ENCODE measurements around the gene AATK. TPM values are rescaled to one million over a fixed set of nuclear protein-coding genes. Genes with fewer than 3 reads are reported as not detected.

Gene AATK
- total RNA-seq, 2 donors from 2014 or later = 3.3 to 4.3 TPM

DNA sequence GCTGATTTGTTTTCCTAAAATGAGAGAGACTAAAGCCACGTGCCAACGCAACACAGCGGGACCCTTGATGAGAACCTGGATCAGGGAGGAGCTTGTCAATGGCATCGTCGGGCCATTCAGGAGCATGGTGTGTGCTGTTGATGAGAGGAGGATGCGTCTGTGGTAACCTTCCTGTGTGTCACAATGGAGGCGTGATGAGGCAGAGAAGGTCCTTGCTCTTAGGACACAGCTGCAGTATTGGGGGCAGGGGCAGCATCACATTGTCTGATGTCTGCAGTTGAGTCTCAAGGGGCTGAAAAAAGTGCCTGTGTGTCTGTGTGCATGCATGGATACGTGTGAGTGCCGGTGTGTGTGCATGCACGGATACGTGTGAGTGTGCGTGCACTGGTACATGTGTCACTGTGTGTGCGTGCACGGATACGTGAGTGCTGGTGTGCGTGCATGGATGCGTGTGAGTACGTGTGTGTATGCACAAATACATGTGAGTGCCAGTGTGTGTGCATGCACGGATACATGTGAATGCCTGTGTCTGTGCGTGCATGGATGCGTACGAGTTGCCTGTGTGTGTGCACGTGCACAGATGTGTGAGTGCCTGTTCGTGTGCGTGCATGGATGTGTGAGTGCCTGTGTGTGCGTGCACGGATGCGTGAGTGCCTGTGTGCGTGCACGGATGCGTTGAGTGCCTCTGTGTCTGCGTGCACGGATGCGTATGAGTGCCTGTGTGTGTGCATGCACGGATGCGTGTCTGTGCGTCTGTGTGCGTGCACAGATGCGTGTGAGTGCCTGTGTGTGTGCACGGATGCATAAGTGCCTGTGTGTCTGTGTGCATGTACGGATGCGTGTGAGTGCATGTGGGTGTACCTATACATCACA, 91.8 kb downstream of the AATK start:
- Mint-ChIP-seq H3K4me3 (no peak overlapping the region), H3K4me1 (no peaks in the 10 kb centered on the region), H3K9me3 (no peaks in the 10 kb centered on the region)

DNA sequence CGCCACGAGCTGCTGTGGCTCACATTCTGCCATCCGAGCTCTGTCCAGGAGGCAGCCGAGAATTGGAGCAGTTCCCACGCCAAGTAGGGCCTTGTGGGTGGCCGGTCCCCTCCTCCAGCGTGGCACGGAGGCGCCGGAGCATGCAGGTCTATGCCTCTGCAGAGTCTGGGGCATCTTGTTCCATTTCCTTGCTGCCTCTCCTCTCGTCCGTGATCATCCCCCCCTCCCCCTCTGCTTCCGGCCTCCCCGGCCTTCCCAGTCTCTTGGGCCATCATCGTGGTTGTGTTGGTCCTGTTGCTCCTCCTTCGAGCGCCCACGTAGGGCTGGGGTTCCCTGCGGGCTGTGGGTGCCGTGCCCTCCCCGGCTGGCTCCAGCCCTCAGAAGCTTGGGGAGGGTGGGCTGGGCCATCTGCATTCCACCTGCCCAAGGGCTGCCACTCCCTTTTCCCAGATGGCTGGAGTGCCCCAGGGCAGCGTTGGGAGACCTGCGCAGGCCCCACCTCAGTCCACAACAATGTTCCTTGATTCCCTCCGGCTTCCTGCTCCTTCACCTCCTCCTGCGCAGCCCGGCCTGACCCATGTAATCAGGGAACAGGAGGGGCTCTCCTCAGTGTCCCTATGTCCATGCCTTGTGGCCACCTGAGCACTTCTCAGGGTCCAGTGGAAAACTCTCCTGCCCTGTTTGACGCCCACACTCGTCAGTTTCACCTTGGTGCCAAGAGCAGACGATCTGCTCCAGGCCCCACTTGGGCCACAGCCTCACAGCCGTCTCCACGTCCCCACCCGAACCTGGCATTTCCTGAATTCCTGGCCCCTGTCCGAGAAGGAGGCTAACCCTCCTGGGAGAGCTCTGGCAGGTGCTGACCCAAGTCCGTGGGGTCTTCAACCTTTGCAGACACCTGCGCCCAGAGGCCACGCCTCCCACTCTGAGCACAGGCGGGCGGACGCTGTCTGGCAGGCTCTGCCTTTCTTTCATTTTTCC, 94.0 kb downstream of the AATK start:
- no peak overlapping the region for H3K4me3 Mint-ChIP-seq
- peak overlapping the region; percentile 84 for H3K27ac Mint-ChIP-seq

More for the DNA sequence above, 91.8 kb downstream of the AATK start:
- Histone ChIP-seq H3K4me1 (ENCODE audit: control insufficient read depth, insufficient read depth, low read length) (no peaks in the 10 kb centered on the region), H3K27ac (ENCODE audit: low read depth, low read length) (peak overlapping the region; percentile 16), H3K36me3 (ENCODE audit: control insufficient read depth, insufficient read depth, low read length) (no peaks in the 10 kb centered on the region), H3K9me3 (ENCODE audit: control insufficient read depth, low read length) (no peaks in the 10 kb centered on the region), H3K4me3 (ENCODE audit: low read length) (no peak overlapping the region), H3K27me3 (ENCODE audit: control insufficient read depth, insufficient read depth, low read length, poor library complexity, severe bottlenecking) (no peaks in the 10 kb centered on the region), H3K9ac (ENCODE audit: extremely low read depth, low read length, poor library complexity, severe bottlenecking) (no peak overlapping the region)
- Mint-ChIP-seq H3K27me3 (ENCODE audit: insufficient read depth) (no peaks in the 10 kb centered on the region), H3K36me3 (ENCODE audit: low read depth) (peaks cover 3% of the 10 kb centered on the region), H3K27ac (no peak overlapping the region)
- 94 to 97% methylated on average over 42 of the region's 42 CpGs for WGBS, 2 experiments (ENCODE audit: insufficient coverage in 1 of 2, insufficient read length in 1 of 2)
- TF ChIP-seq, protein P1, sequence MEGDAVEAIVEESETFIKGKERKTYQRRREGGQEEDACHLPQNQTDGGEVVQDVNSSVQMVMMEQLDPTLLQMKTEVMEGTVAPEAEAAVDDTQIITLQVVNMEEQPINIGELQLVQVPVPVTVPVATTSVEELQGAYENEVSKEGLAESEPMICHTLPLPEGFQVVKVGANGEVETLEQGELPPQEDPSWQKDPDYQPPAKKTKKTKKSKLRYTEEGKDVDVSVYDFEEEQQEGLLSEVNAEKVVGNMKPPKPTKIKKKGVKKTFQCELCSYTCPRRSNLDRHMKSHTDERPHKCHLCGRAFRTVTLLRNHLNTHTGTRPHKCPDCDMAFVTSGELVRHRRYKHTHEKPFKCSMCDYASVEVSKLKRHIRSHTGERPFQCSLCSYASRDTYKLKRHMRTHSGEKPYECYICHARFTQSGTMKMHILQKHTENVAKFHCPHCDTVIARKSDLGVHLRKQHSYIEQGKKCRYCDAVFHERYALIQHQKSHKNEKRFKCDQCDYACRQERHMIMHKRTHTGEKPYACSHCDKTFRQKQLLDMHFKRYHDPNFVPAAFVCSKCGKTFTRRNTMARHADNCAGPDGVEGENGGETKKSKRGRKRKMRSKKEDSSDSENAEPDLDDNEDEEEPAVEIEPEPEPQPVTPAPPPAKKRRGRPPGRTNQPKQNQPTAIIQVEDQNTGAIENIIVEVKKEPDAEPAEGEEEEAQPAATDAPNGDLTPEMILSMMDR (conservative IDR thresholded peaks at IDR 0.05) = no peak
- no peak for DNase-seq

More for the DNA sequence above, 94.0 kb downstream of the AATK start:
- no peaks in the 10 kb centered on the region for H3K27me3 ChIP-seq (ENCODE audit: control insufficient read depth, insufficient read depth, low read length, poor library complexity, severe bottlenecking)
- no peak overlapping the region for H3K27ac ChIP-seq (ENCODE audit: low read depth, low read length)
- H3K9ac ChIP-seq (ENCODE audit: extremely low read depth, low read length, poor library complexity, severe bottlenecking) = no peak overlapping the region
- H3K36me3 Mint-ChIP-seq (ENCODE audit: low read depth) = peaks cover 3% of the 10 kb centered on the region
- no peaks in the 10 kb centered on the region for H3K9me3 Mint-ChIP-seq
- WGBS, 2 experiments (ENCODE audit: insufficient coverage in 1 of 2, insufficient read length in 1 of 2) = 93% methylated on average over 30 to 39 of the region's 39 CpGs
- no peaks in the 10 kb centered on the region for H3K4me1 ChIP-seq (ENCODE audit: control insufficient read depth, insufficient read depth, low read length)
- DNase-seq = no peak
- no peak overlapping the region for H3K4me3 ChIP-seq (ENCODE audit: low read length)
- H3K4me1 Mint-ChIP-seq = no peaks in the 10 kb centered on the region
- H3K9me3 ChIP-seq (ENCODE audit: control insufficient read depth, low read length) = no peaks in the 10 kb centered on the region
- TF ChIP-seq, protein P1 (conservative IDR thresholded peaks at IDR 0.05) = no peak
- no peaks in the 10 kb centered on the region for H3K36me3 ChIP-seq (ENCODE audit: control insufficient read depth, insufficient read depth, low read length)
- H3K27me3 Mint-ChIP-seq (ENCODE audit: insufficient read depth) = no peaks in the 10 kb centered on the region
